GM19035 (cell line): Measurements from ENCODE around the gene B3GALT4.
A peak's percentile ranks its signal among the peaks of the same experiment; 100 is the strongest.
"Not testable (repeated sequence)": the region's sequence is repeated elsewhere in the genome, so short reads cannot be mapped to it uniquely, and the experiment has no call there.

Experiments used
- ATAC-seq: cut with Tn5 transposase; IDR thresholded peaks from one replicate; pipeline ENCODE4 v1.9.1; 2021; ENCODE audit not compliant: unreplicated experiment

B3GALT4 gene

DNA sequence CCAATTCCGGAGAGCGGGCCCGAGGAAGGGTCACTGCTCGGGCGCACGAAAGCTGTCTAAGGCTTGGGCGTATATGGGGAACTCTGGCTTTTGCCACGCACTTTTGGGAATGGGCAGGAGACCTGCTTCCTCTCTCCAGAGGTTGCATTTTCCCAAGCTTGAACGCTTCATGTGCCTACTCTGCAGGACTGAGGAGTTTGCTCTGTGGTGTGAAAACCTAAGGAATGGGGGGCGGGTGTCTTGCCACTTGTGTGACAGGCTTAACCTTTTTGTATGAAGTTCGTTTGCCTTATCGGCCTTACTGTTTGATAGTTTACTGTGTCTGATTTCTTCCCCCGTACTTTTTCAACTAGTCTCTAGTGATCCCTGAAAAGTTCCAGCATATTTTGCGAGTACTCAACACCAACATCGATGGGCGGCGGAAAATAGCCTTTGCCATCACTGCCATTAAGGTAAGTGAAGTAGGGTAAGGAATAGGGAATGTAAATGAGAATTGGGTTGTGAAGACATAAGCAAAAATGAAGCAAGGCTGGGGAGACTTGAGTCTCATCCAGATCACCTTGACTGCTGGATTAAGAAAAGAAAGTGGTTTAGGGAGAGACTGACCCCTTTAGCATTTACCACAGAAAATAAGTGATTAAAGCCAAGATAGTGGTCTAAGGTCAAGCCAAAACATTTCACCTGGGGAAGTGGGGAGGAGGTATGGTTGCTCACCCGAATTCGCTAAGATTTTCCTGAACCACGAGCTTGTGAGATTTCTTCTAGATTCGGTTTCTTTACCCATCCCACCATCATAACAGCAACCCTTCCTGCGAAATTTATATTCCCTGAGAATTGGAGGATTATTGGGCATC is 4.4 kb upstream of the B3GALT4 start:
- peak; percentile 18 for ATAC-seq

DNA sequence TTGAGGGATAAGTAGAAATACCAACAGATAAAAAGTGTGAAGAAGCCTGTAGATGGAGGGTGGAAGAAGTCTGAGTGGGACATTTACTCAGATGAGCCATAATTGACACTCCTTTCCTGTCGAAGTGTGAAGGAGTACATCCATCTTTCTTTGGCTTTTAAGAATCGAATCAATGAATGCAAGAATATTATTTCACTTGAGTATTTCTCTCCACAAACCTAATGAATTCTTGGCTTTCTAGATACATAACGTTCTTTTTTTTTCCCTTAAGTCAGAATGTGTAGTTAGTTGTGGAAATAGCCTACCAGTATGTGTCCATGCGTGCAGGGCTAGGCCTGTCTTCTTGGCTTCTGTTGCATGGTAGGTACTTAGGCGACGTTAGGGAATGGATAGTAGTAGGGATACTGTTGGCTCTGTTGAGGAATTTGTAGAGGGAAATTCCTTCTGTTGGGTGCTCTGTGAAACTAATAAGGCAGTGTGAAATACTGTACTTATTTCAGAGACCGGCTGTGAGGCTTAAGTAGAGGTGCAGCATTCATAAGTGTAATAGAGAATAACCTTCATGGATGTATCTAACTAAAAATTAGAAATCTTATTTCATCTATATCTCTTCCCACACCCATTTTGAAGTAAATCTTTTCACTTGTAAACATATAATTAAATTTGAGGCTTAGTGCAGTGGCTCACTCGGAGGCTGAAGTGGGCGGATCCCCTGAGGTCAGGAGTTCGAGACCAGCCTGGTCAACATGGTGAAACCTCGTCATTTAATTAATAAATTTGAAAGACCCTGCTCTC is 3.6 kb upstream of the B3GALT4 start:
- no peak for ATAC-seq

DNA sequence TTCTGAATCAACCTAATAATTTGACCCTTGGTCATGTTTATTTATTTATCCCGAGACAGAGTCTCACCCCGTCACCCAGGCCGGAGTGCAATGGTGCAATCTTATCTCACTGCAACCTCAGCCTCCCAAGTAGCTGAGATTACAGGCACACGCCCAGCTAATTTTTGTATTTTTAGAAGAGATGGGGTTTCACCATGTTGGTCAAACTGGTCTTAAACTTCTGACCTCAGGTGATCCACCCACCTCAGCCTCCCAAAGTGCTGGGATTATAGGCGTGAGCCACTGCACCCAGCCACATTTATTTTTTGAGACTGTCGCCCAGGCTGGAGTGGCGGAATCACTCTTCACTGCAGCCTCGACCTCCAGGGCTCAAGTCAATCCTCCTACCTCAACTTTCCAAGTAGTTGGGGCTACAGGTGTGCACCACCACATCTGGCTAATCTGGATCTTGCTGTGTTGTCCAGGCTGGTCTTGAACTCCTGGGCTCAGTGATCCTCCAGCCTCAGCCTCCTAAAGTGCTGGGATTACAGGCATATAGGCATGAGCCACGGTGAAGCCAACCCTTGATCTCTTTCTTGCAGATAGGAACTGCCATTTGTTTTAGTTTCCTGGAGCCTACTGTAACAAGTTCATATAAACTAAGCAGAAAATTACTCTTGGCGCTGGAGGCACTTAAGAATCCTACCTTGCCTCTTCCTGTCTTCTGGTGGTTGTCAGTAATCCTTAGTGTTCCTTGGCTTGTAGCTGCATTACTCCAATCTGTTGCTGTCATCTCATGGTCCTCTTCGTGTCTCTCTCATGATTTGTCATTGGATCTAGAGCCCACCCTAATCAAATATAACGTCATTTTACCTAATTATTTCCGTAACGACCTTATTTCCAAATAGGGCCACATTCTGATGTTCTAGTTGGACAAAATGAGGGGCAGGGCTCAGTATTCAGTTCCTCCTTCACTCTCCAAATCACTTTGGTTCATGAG is 2.7 kb upstream of the B3GALT4 start:
- ATAC-seq: no peak

DNA sequence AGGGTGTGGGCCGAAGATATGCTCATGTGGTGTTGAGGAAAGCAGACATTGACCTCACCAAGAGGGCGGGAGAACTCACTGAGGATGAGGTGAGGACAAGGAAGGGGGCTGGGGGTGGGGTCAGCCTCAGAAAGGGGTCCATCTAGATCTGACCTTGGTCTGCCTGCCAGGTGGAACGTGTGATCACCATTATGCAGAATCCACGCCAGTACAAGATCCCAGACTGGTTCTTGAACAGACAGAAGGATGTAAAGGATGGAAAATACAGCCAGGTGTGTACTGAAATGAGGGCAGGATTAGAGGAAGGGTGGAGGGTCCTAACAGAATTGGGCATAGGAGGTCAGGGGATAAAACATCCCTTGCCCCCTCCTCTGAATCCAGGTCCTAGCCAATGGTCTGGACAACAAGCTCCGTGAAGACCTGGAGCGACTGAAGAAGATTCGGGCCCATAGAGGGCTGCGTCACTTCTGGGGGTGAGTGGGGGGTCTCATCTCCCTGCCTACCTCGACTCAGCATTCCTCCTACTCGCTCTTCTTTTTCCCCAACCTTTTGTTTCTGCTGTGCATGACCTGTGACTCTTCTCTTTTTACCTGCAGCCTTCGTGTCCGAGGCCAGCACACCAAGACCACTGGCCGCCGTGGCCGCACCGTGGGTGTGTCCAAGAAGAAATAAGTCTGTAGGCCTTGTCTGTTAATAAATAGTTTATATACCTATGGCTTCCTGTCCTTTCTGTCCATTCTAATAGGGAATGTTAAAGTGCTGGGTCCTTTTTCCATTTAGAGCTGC is 935 bp upstream of the B3GALT4 start:
- ATAC-seq: not testable (repeated sequence)

DNA sequence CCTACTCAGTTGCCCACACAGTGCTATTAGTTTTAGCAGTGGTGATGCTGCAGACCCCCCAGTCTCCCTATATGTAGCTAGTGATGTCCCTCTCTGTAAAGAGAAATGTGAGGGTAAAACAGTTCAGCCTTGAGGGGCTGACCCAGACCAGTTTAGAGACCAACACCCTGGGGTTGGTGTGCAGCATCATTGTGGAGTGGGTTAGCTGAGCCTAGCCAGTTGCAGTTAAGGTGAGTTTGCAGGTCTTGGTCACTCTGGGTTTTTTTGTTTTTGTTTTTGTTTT is 401 bp upstream of the B3GALT4 start:
- ATAC-seq: no peak

DNA sequence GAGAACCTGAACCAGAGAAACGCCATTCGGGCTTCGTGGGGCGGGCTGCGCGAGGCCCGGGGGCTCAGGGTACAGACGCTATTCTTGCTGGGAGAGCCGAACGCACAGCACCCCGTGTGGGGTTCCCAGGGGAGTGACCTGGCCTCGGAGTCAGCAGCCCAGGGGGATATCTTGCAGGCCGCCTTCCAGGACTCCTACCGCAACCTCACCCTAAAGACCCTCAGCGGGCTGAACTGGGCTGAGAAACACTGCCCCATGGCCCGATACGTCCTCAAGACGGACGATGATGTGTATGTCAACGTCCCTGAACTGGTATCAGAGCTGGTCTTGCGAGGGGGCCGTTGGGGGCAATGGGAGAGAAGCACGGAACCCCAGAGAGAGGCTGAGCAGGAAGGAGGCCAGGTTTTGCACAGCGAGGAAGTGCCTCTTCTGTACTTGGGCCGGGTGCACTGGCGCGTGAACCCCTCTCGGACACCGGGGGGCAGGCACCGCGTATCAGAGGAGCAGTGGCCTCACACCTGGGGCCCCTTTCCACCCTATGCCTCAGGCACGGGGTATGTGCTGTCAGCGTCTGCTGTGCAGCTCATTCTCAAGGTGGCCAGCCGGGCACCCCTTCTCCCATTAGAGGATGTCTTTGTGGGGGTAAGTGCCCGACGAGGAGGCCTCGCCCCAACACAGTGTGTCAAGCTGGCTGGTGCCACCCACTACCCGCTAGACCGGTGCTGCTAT is 904 bp downstream of the B3GALT4 start:
- ATAC-seq: peak; percentile 8

DNA sequence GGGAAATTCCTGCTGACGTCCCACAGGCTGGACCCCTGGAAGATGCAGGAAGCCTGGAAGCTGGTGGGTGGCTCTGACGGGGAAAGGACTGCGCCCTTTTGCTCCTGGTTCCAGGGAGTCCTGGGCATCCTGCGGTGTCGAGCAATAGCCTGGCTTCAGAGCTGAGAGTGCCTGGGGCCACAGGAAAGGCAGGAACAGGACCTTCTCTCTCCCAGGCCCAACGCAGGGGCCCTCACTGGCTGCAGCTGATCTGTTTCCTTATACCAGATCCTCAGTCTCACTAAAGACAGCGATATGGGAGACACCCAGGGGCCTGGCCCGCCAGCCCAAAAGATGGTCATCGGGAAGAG is 1.4 kb downstream of the B3GALT4 start:
- ATAC-seq: no peak

DNA sequence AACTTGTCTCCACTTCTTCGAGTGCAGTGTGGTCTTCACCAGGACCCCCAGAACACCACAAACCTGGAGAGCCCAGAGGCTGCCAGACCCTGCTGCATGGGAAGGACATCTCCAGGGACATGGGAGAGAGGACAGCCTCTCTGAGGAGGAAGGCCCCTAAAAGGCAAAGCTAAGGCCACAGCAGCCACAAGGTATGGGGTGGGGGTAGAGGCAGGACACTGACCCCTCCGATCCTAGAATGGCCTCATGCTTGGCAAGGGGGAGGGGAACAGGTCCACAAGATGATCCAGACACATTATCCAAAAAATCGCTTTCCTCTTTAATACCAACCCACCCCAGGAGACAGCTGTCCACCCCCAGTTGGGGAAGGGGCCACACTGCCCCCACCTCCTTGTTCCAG is 1.9 kb downstream of the B3GALT4 start:
- ATAC-seq: no peak

DNA sequence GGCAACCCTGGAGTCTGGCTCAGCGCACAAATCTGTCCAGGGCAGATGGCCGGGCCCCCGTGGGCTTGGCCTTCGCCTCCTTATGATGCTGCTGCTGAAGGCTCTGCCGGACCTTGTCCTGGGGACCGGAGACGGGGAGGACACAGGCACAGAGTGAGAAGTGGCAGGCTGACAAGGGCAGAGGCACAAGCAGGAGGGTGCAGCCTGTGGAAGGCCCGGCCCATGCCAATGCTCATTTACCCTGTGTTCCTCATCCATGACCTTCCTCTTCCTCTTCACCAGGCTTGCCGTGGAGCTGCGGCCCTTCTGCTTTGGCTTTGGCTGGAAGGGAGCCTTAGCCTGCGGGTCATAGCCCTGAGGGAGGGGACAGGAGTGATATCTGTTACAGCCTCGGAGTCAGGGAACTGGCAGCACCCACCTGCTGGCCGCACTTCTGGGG is 2.4 kb downstream of the B3GALT4 start:
- no peak for ATAC-seq

DNA sequence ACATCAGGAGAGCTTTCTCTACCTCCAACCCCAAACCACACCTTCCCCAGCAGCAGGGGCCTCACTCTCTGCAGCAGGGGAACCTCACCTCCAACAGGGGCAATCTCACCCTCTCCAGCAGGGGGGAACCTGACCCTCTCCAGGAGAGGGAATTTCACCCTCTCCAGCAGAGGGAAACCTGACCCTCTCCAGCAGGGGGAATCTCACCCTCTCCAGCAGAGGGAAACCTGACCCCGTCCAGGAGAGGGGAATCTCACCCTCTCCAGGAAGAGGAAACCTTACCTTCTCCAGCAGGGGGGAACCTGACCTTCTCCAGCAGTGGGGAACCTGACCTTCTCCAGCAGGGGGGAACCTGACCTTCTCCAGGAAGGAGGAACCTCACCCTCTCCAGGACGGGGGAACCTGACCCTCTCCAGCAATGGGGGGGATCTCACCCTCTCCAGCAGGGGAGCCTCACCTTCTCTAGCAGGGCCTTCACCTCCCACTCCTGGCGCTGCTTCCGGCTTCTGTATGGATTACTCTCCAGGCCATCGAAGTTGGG is 3.1 kb downstream of the B3GALT4 start:
- ATAC-seq: no peak

DNA sequence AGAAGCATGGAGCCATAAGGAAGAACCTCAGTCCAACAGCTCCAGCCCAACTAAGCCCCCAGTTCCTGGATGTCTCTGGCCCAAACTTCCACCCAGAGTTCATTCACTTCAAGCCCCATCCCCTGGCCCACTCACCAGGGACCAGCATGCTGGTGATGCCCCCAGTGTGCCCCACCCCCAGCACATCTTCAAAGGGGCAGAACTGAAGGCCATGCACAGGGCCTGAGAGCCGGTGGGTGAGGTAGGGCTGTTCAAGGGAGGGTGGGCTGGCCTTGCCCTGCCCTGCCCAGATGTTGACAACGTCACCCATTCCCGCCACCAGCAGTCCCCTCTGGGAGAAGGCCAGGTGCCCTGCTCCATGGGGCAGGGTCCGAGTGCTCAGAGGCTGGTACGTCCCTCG is 3.6 kb downstream of the B3GALT4 start:
- no peak for ATAC-seq

DNA sequence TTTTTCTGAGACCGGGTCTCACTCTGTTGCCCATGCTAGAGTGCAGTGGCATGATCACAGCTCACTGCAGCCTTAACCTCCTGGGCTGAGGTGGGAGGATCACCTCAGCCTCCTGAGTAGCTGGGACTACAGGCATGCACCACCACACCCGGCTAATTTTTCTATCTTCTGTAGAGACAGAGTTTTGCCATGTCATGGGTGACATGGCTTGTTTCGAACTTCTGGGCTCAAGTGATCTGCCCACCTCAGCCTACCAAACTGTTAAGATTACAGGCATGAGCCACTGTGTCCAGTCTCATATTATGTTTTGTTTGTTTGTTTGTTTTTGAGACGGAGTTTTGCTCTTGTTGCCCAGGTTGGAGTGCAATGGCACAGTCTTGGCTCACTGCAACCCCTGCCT is 8.3 kb downstream of the B3GALT4 start:
- ATAC-seq: not testable (repeated sequence)

DNA sequence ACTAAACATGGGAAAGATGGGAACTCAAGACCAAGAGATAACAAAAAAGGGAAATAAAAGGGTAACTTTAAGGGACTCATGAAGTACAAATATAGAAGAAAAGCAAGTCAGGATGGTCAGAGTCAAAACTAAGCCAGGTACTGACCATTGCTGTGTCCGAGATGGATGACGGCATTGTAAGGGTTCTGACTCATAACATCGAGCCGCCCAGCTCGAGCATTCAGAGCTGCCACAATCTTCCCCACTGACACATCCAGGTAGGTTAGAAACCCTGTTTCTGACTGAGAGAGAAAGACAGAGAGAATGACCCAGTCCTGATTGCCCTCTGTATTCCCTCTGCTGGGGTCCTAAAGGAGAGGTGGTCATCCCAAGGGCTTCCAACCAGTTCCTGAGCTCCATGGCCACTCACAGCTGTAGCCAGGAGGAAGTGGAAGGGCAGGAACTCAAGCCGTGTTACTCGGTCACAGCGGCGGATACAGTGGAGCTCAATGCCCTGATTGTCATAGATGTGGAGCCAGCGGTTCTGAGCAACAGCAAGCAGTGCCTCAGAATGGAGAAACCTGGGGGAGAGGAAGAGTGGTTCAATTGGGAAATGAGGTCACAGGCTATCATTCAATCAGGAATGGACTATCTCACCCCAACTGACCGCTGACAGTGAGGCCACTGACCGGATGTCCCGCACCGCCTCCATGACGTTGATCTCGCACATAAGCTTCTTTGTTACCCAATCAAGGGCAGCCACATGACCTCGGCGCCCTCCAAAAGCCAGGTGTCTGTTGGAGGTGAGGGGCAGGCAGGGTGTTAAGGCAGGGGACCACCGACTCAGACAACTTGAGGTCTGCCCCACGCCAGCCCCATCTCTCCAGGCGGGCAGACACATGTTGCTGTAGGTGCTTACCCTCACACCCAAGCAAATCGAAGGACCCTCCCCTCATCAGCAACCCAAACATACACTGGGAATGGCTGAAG is 10.3 kb downstream of the B3GALT4 start:
- ATAC-seq: no peak

DNA sequence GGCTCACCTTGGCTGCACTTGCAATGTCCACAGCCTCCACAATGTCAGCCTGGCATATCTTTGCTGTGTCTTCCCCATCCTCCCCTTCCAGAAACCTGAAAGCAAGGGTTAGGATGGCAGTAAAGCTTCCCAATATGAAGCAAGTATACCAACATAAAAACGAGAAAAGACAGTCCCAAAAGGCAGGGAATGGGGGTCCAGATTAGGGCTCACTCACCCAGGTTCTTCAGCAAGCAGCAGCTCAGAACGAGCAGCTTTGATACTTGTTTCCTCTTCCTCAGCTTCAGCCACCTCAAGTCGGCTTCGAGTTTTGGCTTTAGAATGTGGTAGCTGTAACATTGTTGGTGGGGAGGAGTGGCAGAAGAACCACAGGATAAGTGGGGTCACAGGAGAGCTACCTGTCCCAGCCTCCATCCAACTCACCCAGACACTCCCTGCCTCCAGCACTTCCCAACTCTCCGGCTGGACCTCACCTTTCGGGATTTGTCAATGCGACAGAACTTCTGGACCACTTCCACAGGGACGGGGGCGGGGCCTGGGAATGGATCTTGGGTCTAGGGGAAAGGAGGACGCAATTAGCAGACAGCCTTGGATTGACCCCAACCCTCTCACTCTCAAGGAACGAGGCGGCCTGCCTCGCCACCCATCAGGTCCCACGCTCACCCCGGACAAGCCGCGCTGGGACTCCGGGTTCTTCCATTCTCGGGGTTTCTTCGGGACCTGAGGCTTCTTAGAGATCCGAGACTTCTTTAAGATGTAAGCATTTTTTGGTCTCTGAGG is 11.4 kb downstream of the B3GALT4 start:
- no peak for ATAC-seq

DNA sequence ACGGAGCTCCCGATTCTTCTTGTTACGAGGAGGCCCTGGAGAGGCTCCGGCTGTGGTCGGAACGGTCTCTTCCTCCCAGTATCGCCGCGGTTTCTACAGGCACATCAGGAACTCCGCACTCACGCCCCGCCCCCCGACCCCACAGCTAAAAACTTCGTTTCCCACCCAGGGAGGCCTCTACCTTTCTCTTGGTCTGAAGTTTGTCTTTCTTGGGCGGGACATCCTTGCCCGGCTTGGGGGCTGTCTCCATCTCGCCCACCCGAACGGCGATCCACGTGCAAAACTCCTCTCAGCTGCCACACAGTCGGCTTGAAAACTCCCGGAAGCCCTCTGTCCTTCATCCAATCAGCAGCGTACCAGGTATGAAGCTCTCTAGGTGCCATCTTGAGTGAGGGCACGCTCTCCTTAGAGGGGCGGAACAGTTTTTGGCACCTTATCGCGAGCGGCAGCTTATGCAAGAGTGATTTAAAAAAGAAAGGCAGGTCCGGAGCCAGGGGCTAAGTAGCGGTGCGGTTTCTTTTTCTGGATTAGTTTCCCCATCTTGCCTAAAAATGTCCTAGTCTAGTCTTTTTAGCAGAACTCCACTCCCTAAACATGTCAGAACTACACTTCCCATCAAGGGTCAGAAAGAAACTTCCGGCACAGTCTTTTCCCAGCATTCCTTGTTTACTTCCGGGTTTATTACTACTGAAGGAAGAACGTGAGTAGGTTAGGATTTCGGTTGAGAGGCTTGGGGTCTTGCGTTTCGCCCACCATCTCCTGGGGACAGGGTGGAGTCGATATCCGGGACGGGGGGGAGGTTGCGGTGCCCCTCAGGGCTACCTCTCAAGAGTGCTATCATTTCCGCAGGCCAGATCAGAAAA is 12.2 kb downstream of the B3GALT4 start, which contains the start of the genes PFDN6 and WDR46:
TSS of gene PFDN6 (plus strand) at position 681 of the 863 bp plus-strand sequence. CDS start 256 bp downstream, outside the sequence.
TSS of gene WDR46 (minus strand) at position 319 of the 863 bp plus-strand sequence. CDS start at position 250, 69 bp downstream.
- ATAC-seq: peak; percentile 90

DNA sequence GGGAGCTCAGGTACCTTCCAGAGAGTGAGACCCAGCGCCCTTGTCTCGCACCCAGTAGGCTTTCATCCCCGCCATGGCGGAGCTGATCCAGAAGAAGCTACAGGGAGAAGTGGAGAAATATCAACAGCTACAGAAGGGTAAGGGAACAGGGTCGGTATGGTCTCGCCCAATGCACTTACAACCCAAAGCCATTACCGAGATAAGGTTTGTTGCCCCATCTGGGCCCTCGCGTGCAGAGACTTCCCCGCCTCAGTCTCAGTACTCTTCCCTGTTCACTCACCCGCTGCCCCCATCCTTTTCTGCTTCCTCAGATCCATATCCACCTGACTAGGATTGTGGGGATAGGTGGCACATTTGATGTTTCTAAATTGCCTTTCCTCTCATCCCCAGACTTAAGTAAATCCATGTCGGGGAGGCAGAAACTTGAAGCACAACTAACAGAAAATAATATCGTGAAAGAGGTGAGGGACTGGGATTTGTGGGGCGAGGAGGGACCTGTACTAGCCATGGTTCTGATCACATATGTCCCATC is 12.9 kb downstream of the B3GALT4 start:
- ATAC-seq: peak; percentile 16
